HEK293T (cell line): ENCODE data around the gene CERS2.

ENCODE experiments used
- CTCF ChIA-PET: fragments of 350-600 bp; formaldehyde crosslinking; extraction: SDS; loops from one replicate; lab custom pipeline; 2021; ENCODE audit warnings: antibody characterized with exemption, inconsistent platforms; lab: Yijun Ruan, JAX
- POLR2A ChIA-PET: fragments of 350-600 bp; formaldehyde crosslinking; extraction: SDS; loops from one replicate; lab custom pipeline; 2020; ENCODE audit warnings: antibody characterized with exemption, inconsistent platforms; lab: Yijun Ruan, JAX
- DNase-seq: peaks from one replicate; pipeline ENCODE4 v3.0.0; 2012; ENCODE audit warnings: mixed read lengths; ENCODE audit errors: extremely low spot score
- ARNT ChIP-seq: fragments of 450-650 bp; IDR thresholded peaks from 2 replicates; pipeline ENCODE4 v1.6.1; 2017; ENCODE audit warnings: mild to moderate bottlenecking
- BHLHE40 ChIP-seq: fragments of 450-650 bp; IDR thresholded peaks from 2 replicates; pipeline ENCODE4 v1.6.1; 2016; ENCODE audit warnings: mild to moderate bottlenecking, moderate library complexity, borderline replicate concordance
- CTBP1 ChIP-seq: fragments of 450-650 bp; IDR thresholded peaks from 2 replicates; pipeline ENCODE4 v1.6.1; 2016; ENCODE audit warnings: borderline replicate concordance
- ELF4 ChIP-seq: fragments of 450-650 bp; IDR thresholded peaks from 2 replicates; pipeline ENCODE4 v1.6.1; 2017; ENCODE audit warnings: antibody characterized with exemption
- FOXA1 ChIP-seq: fragments of 450-650 bp; IDR thresholded peaks from 2 replicates; pipeline ENCODE4 v1.6.1; 2016; ENCODE audit warnings: mild to moderate bottlenecking
- FOXK2 ChIP-seq: fragments of 450-650 bp; IDR thresholded peaks from 2 replicates; pipeline ENCODE4 v1.6.1; 2016; ENCODE audit warnings: mild to moderate bottlenecking
- FOXM1 ChIP-seq: fragments of 450-650 bp; IDR thresholded peaks from 2 replicates; pipeline ENCODE4 v1.6.1; 2017; ENCODE audit warnings: mild to moderate bottlenecking, borderline replicate concordance
- HDGF ChIP-seq: fragments of 450-650 bp; IDR thresholded peaks from 2 replicates; pipeline ENCODE4 v1.6.1; 2017; ENCODE audit warnings: antibody characterized with exemption, borderline replicate concordance
- L3MBTL2 ChIP-seq: fragments of 450-650 bp; conservative IDR thresholded peaks from 2 replicates; pipeline ENCODE4 v1.6.1; 2016; ENCODE audit warnings: mild to moderate bottlenecking
- LEF1 ChIP-seq: fragments of 450-650 bp; IDR thresholded peaks from 2 replicates; pipeline ENCODE4 v1.6.1; 2017; ENCODE audit warnings: mild to moderate bottlenecking, borderline replicate concordance
- NFRKB ChIP-seq: fragments of 450-650 bp; IDR thresholded peaks from 2 replicates; pipeline ENCODE4 v1.6.1; 2016; ENCODE audit warnings: mild to moderate bottlenecking, moderate library complexity
- PKNOX1 ChIP-seq: fragments of 450-650 bp; IDR thresholded peaks from 2 replicates; pipeline ENCODE4 v1.6.1; 2016
- SP1 ChIP-seq: fragments of 450-650 bp; IDR thresholded peaks from 2 replicates; pipeline ENCODE4 v1.6.1; 2017
- SUZ12 ChIP-seq: fragments of 450-650 bp; IDR thresholded peaks from 2 replicates; pipeline ENCODE4 v1.6.1; 2016; ENCODE audit warnings: mild to moderate bottlenecking
- TARDBP ChIP-seq: fragments of 450-650 bp; IDR thresholded peaks from 2 replicates; pipeline ENCODE4 v1.6.1; 2016
- ZNF384 ChIP-seq: fragments of 450-650 bp; IDR thresholded peaks from 2 replicates; pipeline ENCODE4 v1.6.1; 2016

Gene CERS2

GRCh38 chr1:150979092-150980056 lies 4.7 kb upstream of the CERS2 start:
- peak; percentile 91 for DNase-seq
- ChIA-PET CTCF (interaction anchor here (0.7 to 10.3 kb wide), 5 partner anchors 9 to 190 kb away, joined by 3 to 70 read pairs (median 4); partner anchors contain the start of gene MINDY1), POLR2A (interaction anchor here (2.6 kb wide), 1 partner anchor 27 kb away, joined by 7 read pairs; the partner anchor contains the start of gene MINDY1)
- 0 out of 2 replicates have a peak, but pooled peaks have one; percentile 8 for TF ChIP-seq HDGF
- no peak for TF ChIP-seq FOXM1
- TF ChIP-seq ARNT: peak; percentile 77; the same call in 1 of the 2 replicates

DNA sequence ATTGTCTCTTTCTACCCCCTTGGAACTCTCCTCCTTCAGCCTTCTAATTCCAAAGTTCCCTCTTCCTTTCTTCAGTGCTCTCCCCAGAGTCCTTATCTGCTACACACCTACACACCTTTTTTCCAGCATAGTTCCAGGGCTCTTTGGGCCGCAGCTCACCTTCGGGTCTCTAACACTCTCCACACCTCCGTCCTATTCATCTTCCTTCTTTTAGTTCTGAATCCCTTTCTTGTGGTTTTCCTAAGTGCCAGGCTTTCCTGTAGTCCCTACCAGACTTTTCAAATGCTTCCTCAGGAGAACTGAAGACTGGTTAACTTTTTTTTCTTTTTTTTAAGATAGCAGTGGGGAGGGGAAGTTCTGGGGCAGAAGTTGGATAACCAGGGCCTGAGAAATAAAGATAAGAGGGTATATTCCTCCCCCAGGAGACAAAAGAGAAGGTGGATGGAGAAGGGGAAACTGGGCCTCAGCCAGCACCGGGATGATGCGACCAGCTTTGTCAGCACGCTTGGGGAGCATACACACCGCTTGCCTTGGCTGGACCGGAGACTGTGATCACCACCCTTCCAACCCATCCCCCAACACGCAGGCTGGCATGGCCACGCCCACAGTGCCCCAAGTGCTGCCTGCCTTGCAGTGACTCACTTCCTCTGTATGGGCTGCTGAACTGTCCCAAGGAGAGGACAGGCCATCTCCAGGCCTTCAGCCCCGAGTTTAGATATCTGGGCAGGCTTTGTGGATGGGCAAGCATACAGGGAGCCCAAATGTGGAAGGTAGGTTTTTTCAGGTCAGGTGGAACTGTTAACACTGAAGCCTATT lies 2.5 kb upstream of the CERS2 start:
- CTCF ChIA-PET: interaction anchor here (1.0 to 7.1 kb wide), 3 partner anchors 10 to 418 kb away, joined by 3 to 51 read pairs (median 3); partner anchors contain the start of gene MINDY1
- DNase-seq: no peak
- POLR2A ChIA-PET: interaction anchor here (0.6 to 3.6 kb wide), 3 partner anchors 29 to 560 kb away, joined by 3 to 20 read pairs (median 7); partner anchors contain the start of gene MINDY1
- TF ChIP-seq PKNOX1 (no peak), SUZ12 (no peak), HDGF (no peak), SP1 (no peak), NFRKB (no peak), FOXK2 (no peak), ZNF384 (no peak), L3MBTL2 (no peak), ELF4 (no peak), FOXA1 (no peak), FOXM1 (no peak)

DNA sequence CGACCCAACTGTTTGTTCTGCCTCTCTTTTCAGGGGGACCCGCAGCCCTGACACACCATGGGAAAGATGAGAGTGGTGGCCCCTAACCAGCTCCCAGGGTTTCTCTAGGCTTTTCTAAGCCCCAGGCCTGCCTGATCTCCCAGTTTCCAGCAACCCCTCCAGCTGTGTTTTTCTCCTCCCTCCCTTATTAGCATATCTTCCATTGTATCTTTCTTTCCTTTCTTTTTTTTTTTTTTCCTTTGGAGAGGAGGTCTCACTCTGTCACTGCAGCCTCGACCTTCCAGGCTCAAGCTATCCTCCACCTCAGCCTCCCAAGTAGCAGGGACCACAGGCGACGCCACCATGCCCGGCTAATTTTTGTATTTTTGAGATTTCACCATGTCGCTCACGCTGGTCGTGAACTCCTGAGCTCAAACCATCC lies 1.8 kb upstream of the CERS2 start:
- TF ChIP-seq L3MBTL2 (no peak), FOXA1 (no peak), NFRKB (no peak), HDGF (no peak), ELF4 (no peak)
- no peak for DNase-seq
- ChIA-PET CTCF (interaction anchor here (1.0 to 7.1 kb wide), 4 partner anchors 9 to 417 kb away, joined by 3 to 51 read pairs (median 6); partner anchors contain the start of gene MINDY1), POLR2A (interaction anchor here (0.6 to 3.6 kb wide), 2 partner anchors 30 to 559 kb away, joined by 3 to 20 read pairs; partner anchors contain the start of gene MINDY1)

DNA sequence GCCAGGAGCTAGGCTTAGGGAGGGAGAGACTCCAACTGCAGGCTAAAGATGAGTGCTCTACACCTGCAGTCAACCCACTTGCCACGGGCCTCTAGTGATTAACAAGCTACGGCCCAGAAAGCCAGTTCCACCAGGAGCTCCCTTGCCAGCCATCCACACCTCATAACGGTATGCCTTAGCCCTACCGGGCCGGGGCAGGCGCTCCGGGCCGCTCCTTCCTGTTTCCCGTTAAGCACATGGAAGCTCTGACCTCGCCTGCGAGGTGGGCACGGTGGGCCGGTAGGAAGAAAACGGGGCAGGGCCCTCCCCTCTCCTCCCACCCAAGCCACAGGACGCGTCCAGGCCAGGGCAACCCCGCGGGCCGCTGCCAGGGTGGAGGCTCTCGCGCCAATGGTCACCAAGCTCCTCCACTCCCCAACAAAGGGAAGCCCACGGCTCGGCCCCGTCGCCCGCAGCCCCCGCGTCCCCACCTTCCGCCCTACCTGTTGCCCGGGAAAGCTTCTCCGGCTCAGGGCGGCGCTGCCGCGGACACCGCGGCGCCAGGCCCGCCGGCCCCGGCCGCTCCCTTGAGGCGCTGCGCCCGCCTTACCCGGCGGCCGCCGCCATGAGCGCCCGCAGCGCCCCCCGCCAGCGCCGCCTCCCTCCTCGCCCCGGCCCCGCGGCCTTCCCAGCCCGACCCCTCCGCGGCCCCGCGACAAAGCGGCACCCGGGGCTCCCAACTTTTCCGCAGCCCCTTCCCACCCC lies 627 bp downstream of the CERS2 start:
- TF ChIP-seq BHLHE40 (no peak), L3MBTL2 (peak; percentile 22; the same call in 1 of the 2 replicates)
- DNase-seq: peak; percentile 61
- ChIA-PET CTCF (interaction anchor here (0.7 to 1.1 kb wide), 3 partner anchors 11 to 414 kb away, joined by 4 to 6 read pairs (median 6); partner anchors contain the start of gene MINDY1), POLR2A (interaction anchor here (0.7 to 3.6 kb wide), 14 partner anchors 8 to 412 kb away, joined by 3 to 20 read pairs (median 3); partner anchors contain the start of genes MCL1 and MINDY1)

DNA sequence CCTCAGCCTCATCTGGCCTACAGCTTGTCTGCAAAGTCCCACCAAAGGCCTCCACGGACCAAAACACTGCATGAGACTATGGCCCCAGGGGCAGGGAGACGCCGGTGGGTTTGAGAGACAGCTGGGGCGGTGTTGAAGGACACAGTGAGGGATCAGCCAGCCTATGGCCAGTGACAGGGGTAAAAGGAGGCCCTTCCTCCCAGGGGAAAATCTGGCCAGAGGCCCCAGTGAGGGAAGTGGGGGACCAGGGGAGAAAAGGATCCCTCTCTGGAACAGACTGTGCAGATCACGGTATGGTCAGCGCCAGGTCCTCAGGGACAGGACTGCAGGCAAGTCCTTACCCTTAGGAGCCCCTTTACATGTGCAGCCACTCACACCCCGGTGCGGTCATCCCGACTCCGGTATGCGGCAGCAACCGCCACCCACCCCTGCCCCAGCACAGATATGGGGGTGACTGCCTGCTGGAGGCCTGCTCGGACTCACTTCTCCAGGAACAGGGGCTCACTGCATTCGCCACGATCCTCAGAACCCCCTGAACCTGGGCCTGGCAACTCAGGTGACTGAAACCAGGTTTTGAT lies 1.3 kb downstream of the CERS2 start:
- DNase-seq: no peak
- ChIA-PET POLR2A (interaction anchor here (0.7 to 3.6 kb wide), 12 partner anchors 9 to 394 kb away, joined by 3 to 20 read pairs (median 4); partner anchors contain the start of genes MCL1 and MINDY1), CTCF (interaction anchor here (0.7 to 1.1 kb wide), 3 partner anchors 11 to 413 kb away, joined by 4 to 6 read pairs (median 6); partner anchors contain the start of gene MINDY1)
- TF ChIP-seq FOXK2 (no peak), HDGF (no peak), CTBP1 (no peak), L3MBTL2 (no peak), NFRKB (no peak), FOXM1 (no peak), TARDBP (no peak), SUZ12 (no peak), ELF4 (no peak), ZNF384 (no peak), ARNT (no peak), SP1 (no peak), PKNOX1 (no peak; the same call in 1 of the 2 replicates), FOXA1 (no peak), LEF1 (no peak), BHLHE40 (no peak)
